Activated CD4-positive, alpha-beta T cell treated with anti-CD3 and anti-CD28 coated beads, Interleukin-2, amount 50 U/mL, for 48 hours (primary cell): Measurements from ENCODE around the gene CLUH.

ENCODE experiments used
- DNase-seq, 2 experiments: peaks; one replicate each; pipeline ENCODE4 v3.0.0-alpha.2; 2020

Gene CLUH

GRCh38 chr17:2711608-2712299 is at the start of gene CLUH:
Gene CLUH (minus strand): TSS chr17:2711764. CDS start chr17:2711661, 103 bp downstream.
- peak; percentile 97 to 98 for DNase-seq

GRCh38 chr17:2758870-2759269 is 47.3 kb upstream of the CLUH start:
- no peak for DNase-seq

- DNase-seq, result no peak
Measured at GRCh38 chr17:2755891-2756724, 44.5 kb upstream of the CLUH start.

GRCh38 chr17:2751491-2751890 is 39.9 kb upstream of the CLUH start:
- DNase-seq, result no peak

- no peak for DNase-seq
Measured at GRCh38 chr17:2750721-2751120, 39.2 kb upstream of the CLUH start.

GRCh38 chr17:2749784-2750181 is 38.2 kb upstream of the CLUH start:
- peak; percentile 71 to 75 for DNase-seq

- DNase-seq, result no peak
Measured at GRCh38 chr17:2749058-2749783, 37.7 kb upstream of the CLUH start, which contains the start of gene CCDC92B. Gene CCDC92B (minus strand): TSS chr17:2749652. CDS start chr17:2735145, 14,507 bp downstream.

GRCh38 chr17:2745317-2746037 is 33.9 kb upstream of the CLUH start:
- no peak for DNase-seq

- no peak for DNase-seq
Measured at GRCh38 chr17:2737693-2738092, 26.1 kb upstream of the CLUH start.

GRCh38 chr17:2736956-2737355 is 25.4 kb upstream of the CLUH start:
- DNase-seq, result no peak

- no peak for DNase-seq
Measured at GRCh38 chr17:2735896-2736295, 24.3 kb upstream of the CLUH start.

GRCh38 chr17:2734939-2735338 is 23.4 kb upstream of the CLUH start:
- no peak for DNase-seq

- no peak for DNase-seq
Measured at GRCh38 chr17:2731807-2732206, 20.2 kb upstream of the CLUH start.

GRCh38 chr17:2730764-2731353 is 19.3 kb upstream of the CLUH start:
- no peak for DNase-seq

GRCh38 chr17:2724784-2725164 is 13.2 kb upstream of the CLUH start:
- peak; percentile 47 to 54 for DNase-seq

GRCh38 chr17:2723997-2724783 is 12.6 kb upstream of the CLUH start:
- DNase-seq, result no peak

- no peak for DNase-seq
Measured at GRCh38 chr17:2723505-2723996, 12.0 kb upstream of the CLUH start.

GRCh38 chr17:2722611-2723010 is 11.0 kb upstream of the CLUH start:
- no peak for DNase-seq

- no peak for DNase-seq
Measured at GRCh38 chr17:2721603-2722002, 10.0 kb upstream of the CLUH start.

- no peak for DNase-seq
Measured at GRCh38 chr17:2719861-2720260, 8.3 kb upstream of the CLUH start.
